ENCODE results near the gene CEP162.
"Not testable (repeated sequence)": the region's sequence is repeated elsewhere in the genome, so short reads cannot be mapped to it uniquely, and the experiment has no call there.

DNA sequence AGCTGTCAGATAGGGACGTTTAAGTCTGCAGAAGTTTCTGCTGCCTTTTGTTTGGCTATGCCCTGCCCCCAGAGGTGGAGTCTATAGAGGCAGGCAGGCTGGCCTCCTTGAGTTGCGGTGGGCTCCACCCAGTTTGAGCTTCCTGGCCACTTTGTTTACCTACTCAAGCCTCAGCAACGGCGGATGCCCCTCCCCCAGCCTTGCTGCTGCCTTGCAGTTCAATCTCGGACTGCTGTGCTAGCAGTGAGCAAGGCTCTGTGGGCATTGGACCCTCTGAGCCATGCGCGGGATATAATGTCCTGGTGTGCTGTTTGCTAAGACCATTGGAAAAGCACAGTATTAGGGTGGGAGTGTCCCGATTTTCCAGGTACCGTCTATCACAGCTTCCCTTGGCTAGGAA, 94.1 kb downstream of the CEP162 start:
- TF ChIP-seq, protein P1, sequence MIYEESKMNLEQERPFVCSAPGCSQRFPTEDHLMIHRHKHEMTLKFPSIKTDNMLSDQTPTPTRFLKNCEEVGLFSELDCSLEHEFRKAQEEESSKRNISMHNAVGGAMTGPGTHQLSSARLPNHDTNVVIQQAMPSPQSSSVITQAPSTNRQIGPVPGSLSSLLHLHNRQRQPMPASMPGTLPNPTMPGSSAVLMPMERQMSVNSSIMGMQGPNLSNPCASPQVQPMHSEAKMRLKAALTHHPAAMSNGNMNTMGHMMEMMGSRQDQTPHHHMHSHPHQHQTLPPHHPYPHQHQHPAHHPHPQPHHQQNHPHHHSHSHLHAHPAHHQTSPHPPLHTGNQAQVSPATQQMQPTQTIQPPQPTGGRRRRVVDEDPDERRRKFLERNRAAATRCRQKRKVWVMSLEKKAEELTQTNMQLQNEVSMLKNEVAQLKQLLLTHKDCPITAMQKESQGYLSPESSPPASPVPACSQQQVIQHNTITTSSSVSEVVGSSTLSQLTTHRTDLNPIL (CRISPR knock-in tag; IDR thresholded peaks at IDR 0.05; ENCODE audit: low read depth) = not testable (repeated sequence)
- TF ChIP-seq, protein P2, sequence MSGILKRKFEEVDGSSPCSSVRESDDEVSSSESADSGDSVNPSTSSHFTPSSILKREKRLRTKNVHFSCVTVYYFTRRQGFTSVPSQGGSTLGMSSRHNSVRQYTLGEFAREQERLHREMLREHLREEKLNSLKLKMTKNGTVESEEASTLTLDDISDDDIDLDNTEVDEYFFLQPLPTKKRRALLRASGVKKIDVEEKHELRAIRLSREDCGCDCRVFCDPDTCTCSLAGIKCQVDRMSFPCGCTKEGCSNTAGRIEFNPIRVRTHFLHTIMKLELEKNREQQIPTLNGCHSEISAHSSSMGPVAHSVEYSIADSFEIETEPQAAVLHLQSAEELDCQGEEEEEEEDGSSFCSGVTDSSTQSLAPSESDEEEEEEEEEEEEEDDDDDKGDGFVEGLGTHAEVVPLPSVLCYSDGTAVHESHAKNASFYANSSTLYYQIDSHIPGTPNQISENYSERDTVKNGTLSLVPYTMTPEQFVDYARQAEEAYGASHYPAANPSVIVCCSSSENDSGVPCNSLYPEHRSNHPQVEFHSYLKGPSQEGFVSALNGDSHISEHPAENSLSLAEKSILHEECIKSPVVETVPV (CRISPR knock-in tag; IDR thresholded peaks at IDR 0.05) = not testable (repeated sequence)
- not testable (repeated sequence) for TF ChIP-seq ZNF565 (CRISPR knock-in tag; conservative IDR thresholded peaks at IDR 0.05; ENCODE audit: low read depth); SNAI2 (CRISPR knock-in tag; IDR thresholded peaks at IDR 0.05); RARB (CRISPR knock-in tag; IDR thresholded peaks at IDR 0.05); ARNTL (CRISPR knock-in tag; IDR thresholded peaks at IDR 0.05; ENCODE audit: borderline replicate concordance, low read depth); BACH2 (CRISPR knock-in tag; IDR thresholded peaks at IDR 0.05; ENCODE audit: borderline replicate concordance)

All from SK-N-SH treated with all-trans-retinoic acid at 6 μM for 48 hours (cell line).